K562 (cell line): ENCODE measurements around the gene EGLN3.

ENCODE experiments used
- BMI1 ChIP-seq: fragments of 150-350 bp; IDR thresholded peaks from 2 replicates; pipeline ENCODE4 v1.6.1; 2014; ENCODE audit warnings: low read length
- CAMTA2 ChIP-seq: fragments of 250-450 bp; sonication (Bioruptor Pico); conservative IDR thresholded peaks from 2 replicates; pipeline ENCODE4 v1.5.1; 2022
- CEBPB ChIP-seq: fragments of 450-650 bp; IDR thresholded peaks from 2 replicates; pipeline ENCODE4 v1.6.1; 2016; ENCODE audit warnings: missing genetic modification characterization, missing compliant biosample characterization
- EZH2 ChIP-seq: IDR thresholded peaks from 2 replicates; pipeline ENCODE4 v1.6.1; 2012; ENCODE audit warnings: low read depth, mild to moderate bottlenecking, inconsistent platforms, low read length, borderline replicate concordance
- KLF13 ChIP-seq: fragments of 450-650 bp; IDR thresholded peaks from 2 replicates; pipeline ENCODE4 v1.6.1; 2016; ENCODE audit warnings: missing genetic modification characterization, low read depth, mild to moderate bottlenecking, missing compliant biosample characterization, moderate library complexity, borderline replicate concordance
- MAZ ChIP-seq, 2 experiments: fragments of 450-650 bp in 1 of 2; sonication (generic) in 1 of 2; formaldehyde crosslinking; IDR thresholded peaks in 1 of 2; conservative IDR thresholded peaks in 1 of 2; 2 replicates each; pipeline versions ENCODE4 v1.4.0 to v1.5.0; 2020; ENCODE audit warnings: mild to moderate bottlenecking in 1 of 2, missing genetic modification reagents in 1 of 2
- NFYB ChIP-seq: IDR thresholded peaks from 2 replicates; pipeline ENCODE4 v1.6.1; 2011; ENCODE audit warnings: mild to moderate bottlenecking, moderate library complexity; ENCODE audit not compliant: insufficient read length; ENCODE audit errors: extremely low read depth
- POLR2AphosphoS5 ChIP-seq: IDR thresholded peaks from 2 replicates; pipeline ENCODE4 v1.6.1; 2011; ENCODE audit warnings: mild to moderate bottlenecking, low read depth, low read length, moderate library complexity; ENCODE audit not compliant: control insufficient read depth, insufficient read depth
- RFX5 ChIP-seq: IDR thresholded peaks from 2 replicates; pipeline ENCODE4 v1.6.1; 2011; ENCODE audit warnings: low read depth, mild to moderate bottlenecking, improper control_type of control experiment, low read length
- TAF1 ChIP-seq: IDR thresholded peaks from 2 replicates; pipeline ENCODE4 v1.6.1; 2011; ENCODE audit warnings: mild to moderate bottlenecking, low read length, moderate library complexity; ENCODE audit not compliant: insufficient read depth, control insufficient read depth, severe bottlenecking; ENCODE audit errors: extremely low read depth
- TF ChIP-seq, protein P1 (sequence below): sonication (generic); formaldehyde crosslinking; IDR thresholded peaks from 2 replicates; pipeline ENCODE4 v1.8.0; 2022; ENCODE audit warnings: mild to moderate bottlenecking, missing genetic modification reagents, borderline replicate concordance

GRCh38 chr14:33952541-33952940 is 1.7 kb upstream of the EGLN3 start:
- no peak for TF ChIP-seq CAMTA2 (CRISPR knock-in tag)
- no peak for TF ChIP-seq TAF1
- TF ChIP-seq, protein P1, sequence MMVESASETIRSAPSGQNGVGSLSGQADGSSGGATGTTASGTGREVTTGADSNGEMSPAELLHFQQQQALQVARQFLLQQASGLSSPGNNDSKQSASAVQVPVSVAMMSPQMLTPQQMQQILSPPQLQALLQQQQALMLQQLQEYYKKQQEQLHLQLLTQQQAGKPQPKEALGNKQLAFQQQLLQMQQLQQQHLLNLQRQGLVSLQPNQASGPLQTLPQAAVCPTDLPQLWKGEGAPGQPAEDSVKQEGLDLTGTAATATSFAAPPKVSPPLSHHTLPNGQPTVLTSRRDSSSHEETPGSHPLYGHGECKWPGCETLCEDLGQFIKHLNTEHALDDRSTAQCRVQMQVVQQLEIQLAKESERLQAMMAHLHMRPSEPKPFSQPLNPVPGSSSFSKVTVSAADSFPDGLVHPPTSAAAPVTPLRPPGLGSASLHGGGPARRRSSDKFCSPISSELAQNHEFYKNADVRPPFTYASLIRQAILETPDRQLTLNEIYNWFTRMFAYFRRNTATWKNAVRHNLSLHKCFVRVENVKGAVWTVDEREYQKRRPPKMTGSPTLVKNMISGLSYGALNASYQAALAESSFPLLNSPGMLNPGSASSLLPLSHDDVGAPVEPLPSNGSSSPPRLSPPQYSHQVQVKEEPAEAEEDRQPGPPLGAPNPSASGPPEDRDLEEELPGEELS (CRISPR knock-in tag) = no peak
- no peak for TF ChIP-seq EZH2
- TF ChIP-seq KLF13 = no peak
- TF ChIP-seq CEBPB (tag) = no peak
- TF ChIP-seq MAZ (CRISPR knock-in tag; conservative IDR thresholded peaks at IDR 0.05 in 1 of 2, IDR thresholded peaks at IDR 0.05 in 1 of 2) = no peak
- no peak for TF ChIP-seq BMI1
- no peak for TF ChIP-seq RFX5
- no peak for TF ChIP-seq NFYB
- no peak for TF ChIP-seq POLR2AphosphoS5
